HAP-1 (cell line): Measurements from ENCODE around the gene ZMYND8.

Experiments
- DNase-seq, 2 experiments: peaks; one replicate each; pipeline ENCODE4 v3.0.0-alpha.2; 2016 to 2020; ENCODE audit warnings: low spot score in 2 of 2
- H3K27me3 ChIP-seq: fragments of 250-450 bp; sonication (Bioruptor Pico); 2 replicates; pipeline ENCODE4 v1.5.1; 2020; ENCODE audit warnings: low read depth, mild to moderate bottlenecking, moderate library complexity
- H3K36me3 ChIP-seq: fragments of 250-450 bp; sonication (Bioruptor Pico); replicated peaks from 2 replicates; pipeline ENCODE4 v1.5.1; 2020; ENCODE audit warnings: mild to moderate bottlenecking
- H3K4me1 ChIP-seq: fragments of 250-450 bp; sonication (Bioruptor Pico); 2 replicates; pipeline ENCODE4 v1.5.1; 2020; ENCODE audit warnings: mild to moderate bottlenecking
- H3K4me3 ChIP-seq: fragments of 250-450 bp; sonication (Bioruptor Pico); 2 replicates; pipeline ENCODE4 v1.5.1; 2020; ENCODE audit warnings: mild to moderate bottlenecking, moderate library complexity
- H3K9me3 ChIP-seq: fragments of 250-450 bp; sonication (Bioruptor Pico); 2 replicates; pipeline ENCODE4 v1.5.1; 2020; ENCODE audit warnings: mild to moderate bottlenecking, moderate library complexity
- in situ Hi-C: fragments of 300-500 bp; cut with MboI; formaldehyde crosslinking; loops from 3 replicates; pipeline ENCODE4 v1.14.3; 2020; ENCODE audit warnings: low sequenced_read_pairs, inconsistent platforms, mixed read lengths

Gene ZMYND8

GRCh38 chr20:47343007-47343472, 13.5 kb downstream of the ZMYND8 start:
- no peaks in the 10 kb centered on the region for H3K9me3 ChIP-seq
- no peaks in the 10 kb centered on the region for H3K27me3 ChIP-seq
- peaks cover 11% of the 10 kb centered on the region for H3K4me1 ChIP-seq
- in situ Hi-C loops: no loop called here
- H3K36me3 ChIP-seq: peaks cover 53% of the 10 kb centered on the region
- H3K4me3 ChIP-seq: no peak overlapping the region
- no peak for DNase-seq

GRCh38 chr20:47338131-47338628, 18.3 kb downstream of the ZMYND8 start:
- Histone ChIP-seq H3K4me3 (no peak overlapping the region), H3K27me3 (no peaks in the 10 kb centered on the region), H3K4me1 (peaks cover 3% of the 10 kb centered on the region; the same call in 1 of the 2 replicates), H3K36me3 (peaks cover 33% of the 10 kb centered on the region), H3K9me3 (no peaks in the 10 kb centered on the region)
- in situ Hi-C loops: no loop called here
- DNase-seq: no peak

GRCh38 chr20:47337413-47337812, 19.1 kb downstream of the ZMYND8 start:
- Histone ChIP-seq H3K4me3 (no peak overlapping the region), H3K4me1 (peaks cover 3% of the 10 kb centered on the region; the same call in 1 of the 2 replicates), H3K9me3 (no peaks in the 10 kb centered on the region), H3K27me3 (no peaks in the 10 kb centered on the region), H3K36me3 (peaks cover 37% of the 10 kb centered on the region)
- DNase-seq: no peak
- in situ Hi-C loops: no loop called here

- Histone ChIP-seq H3K36me3 (peaks cover 45% of the 10 kb centered on the region), H3K9me3 (no peaks in the 10 kb centered on the region), H3K4me3 (no peak overlapping the region), H3K4me1 (peaks cover 3% of the 10 kb centered on the region; the same call in 1 of the 2 replicates), H3K27me3 (no peaks in the 10 kb centered on the region)
- in situ Hi-C loops: no loop called here
- no peak for DNase-seq
Observed at GRCh38 chr20:47336129-47336754, 20.3 kb downstream of the ZMYND8 start.

- Histone ChIP-seq H3K27me3 (no peaks in the 10 kb centered on the region), H3K4me1 (peaks cover 5% of the 10 kb centered on the region; the same call in 1 of the 2 replicates), H3K9me3 (no peaks in the 10 kb centered on the region), H3K36me3 (peaks cover 42% of the 10 kb centered on the region), H3K4me3 (no peak overlapping the region)
- in situ Hi-C loops: no loop called here
- no peak for DNase-seq
Observed at GRCh38 chr20:47335251-47336128, 21.0 kb downstream of the ZMYND8 start.

- in situ Hi-C loops: no loop called here
- H3K36me3 ChIP-seq: peaks cover 39% of the 10 kb centered on the region
Observed at GRCh38 chr20:47334022-47334551, 22.4 kb downstream of the ZMYND8 start.

GRCh38 chr20:47332381-47333206, 23.9 kb downstream of the ZMYND8 start:
- Histone ChIP-seq H3K9me3 (no peaks in the 10 kb centered on the region), H3K4me3 (no peak overlapping the region), H3K36me3 (peaks cover 43% of the 10 kb centered on the region), H3K4me1 (peaks cover 12% of the 10 kb centered on the region), H3K27me3 (no peaks in the 10 kb centered on the region)
- DNase-seq: no peak
- in situ Hi-C loops: no loop called here

More at GRCh38 chr20:47334022-47334551, 22.4 kb downstream of the ZMYND8 start:
- H3K4me3 ChIP-seq: no peak overlapping the region
- peaks cover 12% of the 10 kb centered on the region for H3K4me1 ChIP-seq
- DNase-seq: no peak
- no peaks in the 10 kb centered on the region for H3K9me3 ChIP-seq
- H3K27me3 ChIP-seq: no peaks in the 10 kb centered on the region

- peaks cover 12% of the 10 kb centered on the region for H3K4me1 ChIP-seq
- H3K27me3 ChIP-seq: no peaks in the 10 kb centered on the region
- H3K4me3 ChIP-seq: no peak overlapping the region
- H3K36me3 ChIP-seq: peaks cover 39% of the 10 kb centered on the region
- in situ Hi-C loops: no loop called here
- no peak for DNase-seq
- H3K9me3 ChIP-seq: no peaks in the 10 kb centered on the region
Observed at GRCh38 chr20:47330933-47331708, 25.4 kb downstream of the ZMYND8 start.

- no peaks in the 10 kb centered on the region for H3K9me3 ChIP-seq
- no peak overlapping the region for H3K4me3 ChIP-seq
- in situ Hi-C loops: no loop called here
- no peak for DNase-seq
- H3K36me3 ChIP-seq: peaks cover 38% of the 10 kb centered on the region
- H3K4me1 ChIP-seq: peaks cover 12% of the 10 kb centered on the region
- H3K27me3 ChIP-seq: no peaks in the 10 kb centered on the region
Observed at GRCh38 chr20:47330071-47330470, 26.4 kb downstream of the ZMYND8 start.

GRCh38 chr20:47328129-47328528, 28.4 kb downstream of the ZMYND8 start:
- Histone ChIP-seq H3K27me3 (no peaks in the 10 kb centered on the region), H3K36me3 (peaks cover 33% of the 10 kb centered on the region), H3K4me1 (peaks cover 10% of the 10 kb centered on the region), H3K9me3 (no peaks in the 10 kb centered on the region), H3K4me3 (no peak overlapping the region)
- in situ Hi-C loops: no loop called here
- no peak for DNase-seq

GRCh38 chr20:47327711-47328110, 28.8 kb downstream of the ZMYND8 start:
- no peak overlapping the region for H3K4me3 ChIP-seq
- H3K4me1 ChIP-seq: peaks cover 15% of the 10 kb centered on the region
- in situ Hi-C loops: no loop called here

GRCh38 chr20:47326658-47327268, 29.7 kb downstream of the ZMYND8 start:
- Histone ChIP-seq H3K4me3 (no peak overlapping the region), H3K4me1 (peaks cover 16% of the 10 kb centered on the region), H3K36me3 (peaks cover 25% of the 10 kb centered on the region), H3K9me3 (no peaks in the 10 kb centered on the region), H3K27me3 (no peaks in the 10 kb centered on the region)
- DNase-seq: no peak
- in situ Hi-C loops: no loop called here

More at GRCh38 chr20:47327711-47328110, 28.8 kb downstream of the ZMYND8 start:
- Histone ChIP-seq H3K27me3 (no peaks in the 10 kb centered on the region), H3K36me3 (peaks cover 32% of the 10 kb centered on the region), H3K9me3 (no peaks in the 10 kb centered on the region)
- no peak for DNase-seq
